MM.1S (cell line): Measurements from ENCODE around the gene MS4A15.

Source experiments
- EZH2 ChIP-seq: fragments of 300-600 bp; sonication (generic); optimal IDR thresholded peaks from 2 replicates; pipeline ENCODE3; 2017; ENCODE audit warnings: low read depth, mild to moderate bottlenecking, antibody characterized with exemption, low read length, mixed read lengths
- EZH2phosphoT487 ChIP-seq: fragments of 300-600 bp; sonication (generic); IDR thresholded peaks from 2 replicates; pipeline ENCODE4 v1.6.1; 2018; ENCODE audit warnings: antibody characterized with exemption, low read length
- TF ChIP-seq, protein P1 (sequence below): fragments of 300-600 bp; sonication (generic); IDR thresholded peaks from 2 replicates; pipeline ENCODE4 v1.5.1; 2016; ENCODE audit warnings: antibody characterized with exemption, low read length, mixed read lengths

DNA sequence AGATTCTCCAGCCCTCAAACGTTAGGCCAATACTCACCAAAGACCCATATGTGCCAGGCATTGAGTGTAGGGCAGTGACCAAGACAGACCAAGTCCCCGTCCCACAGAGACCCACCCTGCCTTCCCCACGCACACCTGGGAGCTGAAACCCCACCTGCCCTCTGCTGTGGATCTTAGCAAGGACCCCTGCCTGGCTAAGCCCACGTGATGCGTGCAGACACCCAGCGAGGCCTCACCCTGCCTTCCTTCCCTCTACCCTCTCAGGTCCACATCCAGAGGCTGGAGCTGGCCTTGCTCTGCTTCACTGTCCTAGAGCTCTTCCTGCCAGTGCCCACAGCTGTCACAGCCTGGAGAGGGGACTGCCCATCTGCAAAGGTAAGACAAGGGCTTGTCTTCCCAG, 38.6 kb downstream of the MS4A15 start:
- TF ChIP-seq, protein P1, sequence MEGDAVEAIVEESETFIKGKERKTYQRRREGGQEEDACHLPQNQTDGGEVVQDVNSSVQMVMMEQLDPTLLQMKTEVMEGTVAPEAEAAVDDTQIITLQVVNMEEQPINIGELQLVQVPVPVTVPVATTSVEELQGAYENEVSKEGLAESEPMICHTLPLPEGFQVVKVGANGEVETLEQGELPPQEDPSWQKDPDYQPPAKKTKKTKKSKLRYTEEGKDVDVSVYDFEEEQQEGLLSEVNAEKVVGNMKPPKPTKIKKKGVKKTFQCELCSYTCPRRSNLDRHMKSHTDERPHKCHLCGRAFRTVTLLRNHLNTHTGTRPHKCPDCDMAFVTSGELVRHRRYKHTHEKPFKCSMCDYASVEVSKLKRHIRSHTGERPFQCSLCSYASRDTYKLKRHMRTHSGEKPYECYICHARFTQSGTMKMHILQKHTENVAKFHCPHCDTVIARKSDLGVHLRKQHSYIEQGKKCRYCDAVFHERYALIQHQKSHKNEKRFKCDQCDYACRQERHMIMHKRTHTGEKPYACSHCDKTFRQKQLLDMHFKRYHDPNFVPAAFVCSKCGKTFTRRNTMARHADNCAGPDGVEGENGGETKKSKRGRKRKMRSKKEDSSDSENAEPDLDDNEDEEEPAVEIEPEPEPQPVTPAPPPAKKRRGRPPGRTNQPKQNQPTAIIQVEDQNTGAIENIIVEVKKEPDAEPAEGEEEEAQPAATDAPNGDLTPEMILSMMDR = no peak
- TF ChIP-seq EZH2 (no peak), EZH2phosphoT487 (no peak)
